ENCODE results near the gene MSX1.

The MSX1 gene

DNA sequence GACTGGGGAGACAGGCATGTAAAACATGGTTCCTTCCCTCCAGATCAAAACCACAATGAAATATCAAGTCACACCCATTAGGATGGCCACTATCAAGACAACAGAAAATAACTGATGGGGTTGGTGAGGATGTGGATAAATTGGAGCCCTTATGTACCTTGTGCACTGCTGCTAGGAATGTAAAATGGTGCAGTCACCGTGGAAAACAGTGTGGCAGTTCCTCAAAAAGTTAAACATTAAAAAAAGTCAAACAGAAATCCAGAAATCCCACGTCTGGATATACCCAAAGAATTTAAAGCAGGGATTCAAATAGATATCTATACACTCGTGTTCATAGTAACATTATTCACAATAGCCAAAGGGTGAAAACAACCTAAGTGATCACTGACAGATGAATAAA, 35.2 kb upstream of the MSX1 start:
- Histone ChIP-seq H3K36me3 (ENCODE audit: control insufficient read depth, low read depth, low read length) (no peaks in the 10 kb centered on the region), H3K4me3 (ENCODE audit: low read length) (no peak overlapping the region), H3K4me1 (ENCODE audit: control insufficient read depth, low read depth, low read length) (no peaks in the 10 kb centered on the region), H3K9me3 (ENCODE audit: control insufficient read depth, low read depth, low read length) (no peaks in the 10 kb centered on the region), H3K27me3 (ENCODE audit: control insufficient read depth, insufficient read depth, low read length) (peaks cover 4% of the 10 kb centered on the region), H3K9ac (ENCODE audit: low read length) (no peak overlapping the region), H3K27ac (ENCODE audit: low read length) (no peak overlapping the region)

DNA sequence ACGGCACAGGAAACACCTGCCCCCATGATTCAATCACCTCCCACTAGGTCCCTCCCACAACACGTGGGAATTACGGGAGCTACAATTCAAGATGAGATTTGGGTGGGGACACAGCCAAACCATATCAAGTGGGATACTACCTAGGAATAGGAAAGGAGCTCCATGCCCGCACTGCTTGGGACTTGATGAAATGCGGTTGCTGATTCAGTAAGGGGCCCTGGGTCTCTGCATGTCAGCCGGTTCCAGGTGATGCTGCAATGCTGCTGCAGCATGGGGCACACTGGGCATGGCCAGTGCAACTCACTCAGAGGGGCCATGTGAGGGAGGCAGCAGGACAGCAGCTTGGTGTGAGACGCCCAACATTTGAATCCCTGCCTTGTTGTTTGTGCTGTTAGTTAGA, 34.0 kb upstream of the MSX1 start:
- no peaks in the 10 kb centered on the region for H3K9me3 ChIP-seq (ENCODE audit: control insufficient read depth, low read depth, low read length)
- H3K27me3 ChIP-seq (ENCODE audit: control insufficient read depth, insufficient read depth, low read length), result peaks cover 4% of the 10 kb centered on the region
- no peak overlapping the region for H3K9ac ChIP-seq (ENCODE audit: low read length)
- no peaks in the 10 kb centered on the region for H3K36me3 ChIP-seq (ENCODE audit: control insufficient read depth, low read depth, low read length)
- H3K27ac ChIP-seq (ENCODE audit: low read length), result no peak overlapping the region
- H3K4me1 ChIP-seq (ENCODE audit: control insufficient read depth, low read depth, low read length), result no peaks in the 10 kb centered on the region
- H3K4me3 ChIP-seq (ENCODE audit: low read length), result no peak overlapping the region

DNA sequence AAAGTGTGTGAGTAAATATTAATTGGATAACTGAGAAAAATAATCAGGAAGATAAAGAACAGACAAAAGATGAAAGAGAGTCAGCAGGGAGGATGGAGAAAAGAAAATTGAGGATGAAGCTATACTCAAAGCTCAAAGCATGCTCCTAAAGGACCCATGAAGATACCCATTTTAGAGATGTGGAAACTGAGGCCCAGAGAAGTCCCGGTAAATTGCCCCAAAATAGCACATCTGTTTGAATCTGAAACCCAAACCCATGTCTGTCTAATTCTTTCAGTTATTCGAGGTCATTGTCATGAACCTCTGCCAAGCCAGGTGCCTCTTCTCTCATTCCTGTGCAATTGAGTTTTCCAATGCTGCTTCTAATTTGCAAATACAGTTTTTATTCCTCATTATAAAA, 29.6 kb upstream of the MSX1 start:
- peaks cover 4% of the 10 kb centered on the region for H3K27me3 ChIP-seq (ENCODE audit: control insufficient read depth, insufficient read depth, low read length)
- no peaks in the 10 kb centered on the region for H3K4me1 ChIP-seq (ENCODE audit: control insufficient read depth, low read depth, low read length)
- H3K4me3 ChIP-seq (ENCODE audit: low read length), result no peak overlapping the region
- H3K27ac ChIP-seq (ENCODE audit: low read length), result no peak overlapping the region
- H3K9me3 ChIP-seq (ENCODE audit: control insufficient read depth, low read depth, low read length), result no peaks in the 10 kb centered on the region
- no peaks in the 10 kb centered on the region for H3K36me3 ChIP-seq (ENCODE audit: control insufficient read depth, low read depth, low read length)
- no peak overlapping the region for H3K9ac ChIP-seq (ENCODE audit: low read length)

DNA sequence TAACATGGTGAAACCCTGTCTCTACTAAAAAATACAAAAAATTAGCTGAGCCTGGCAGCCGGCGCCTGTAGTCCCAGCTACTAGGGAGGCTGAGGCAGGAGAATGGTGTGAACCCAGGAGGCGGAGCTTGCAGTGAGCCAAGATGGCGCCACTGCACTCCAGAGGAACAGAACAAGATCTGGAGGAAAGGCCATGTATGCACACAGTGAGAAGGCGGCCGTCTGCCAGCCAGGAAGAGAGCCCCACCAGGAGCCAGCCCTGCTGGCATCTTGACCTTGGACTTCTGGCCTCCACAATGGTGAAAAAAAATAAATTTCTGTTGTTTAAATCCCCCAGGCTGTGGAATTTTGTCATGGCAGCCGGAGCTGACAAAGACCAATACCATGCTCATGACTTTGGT, 28.2 kb upstream of the MSX1 start:
- no peak overlapping the region for H3K4me3 ChIP-seq (ENCODE audit: low read length)
- H3K4me1 ChIP-seq (ENCODE audit: control insufficient read depth, low read depth, low read length), result no peaks in the 10 kb centered on the region
- H3K36me3 ChIP-seq (ENCODE audit: control insufficient read depth, low read depth, low read length), result no peaks in the 10 kb centered on the region
- no peak overlapping the region for H3K27ac ChIP-seq (ENCODE audit: low read length)
- H3K27me3 ChIP-seq (ENCODE audit: control insufficient read depth, insufficient read depth, low read length), result peaks cover 4% of the 10 kb centered on the region
- H3K9ac ChIP-seq (ENCODE audit: low read length), result no peak overlapping the region
- no peaks in the 10 kb centered on the region for H3K9me3 ChIP-seq (ENCODE audit: control insufficient read depth, low read depth, low read length)

DNA sequence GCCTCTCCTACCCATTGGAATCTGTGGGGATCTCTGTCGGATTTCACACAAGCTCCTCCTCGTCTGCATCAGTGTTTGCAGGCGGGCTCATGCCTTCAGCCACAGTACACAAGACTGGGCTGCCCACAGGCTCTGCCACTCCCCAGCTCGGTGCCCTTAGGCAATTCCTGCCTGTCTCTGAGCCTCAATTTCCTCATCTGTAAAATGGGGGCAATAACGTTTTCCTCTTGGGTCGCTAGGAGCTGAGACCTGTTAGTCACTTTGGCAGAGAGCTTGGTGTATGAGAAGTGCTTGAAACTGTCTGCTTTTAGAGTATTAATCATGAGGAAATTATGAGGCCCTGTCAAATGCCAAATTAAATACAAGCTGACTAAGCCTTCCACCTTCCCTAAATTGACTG, 27.6 kb upstream of the MSX1 start:
- Histone ChIP-seq H3K4me3 (ENCODE audit: low read length) (no peak overlapping the region), H3K36me3 (ENCODE audit: control insufficient read depth, low read depth, low read length) (no peaks in the 10 kb centered on the region), H3K4me1 (ENCODE audit: control insufficient read depth, low read depth, low read length) (no peaks in the 10 kb centered on the region), H3K9ac (ENCODE audit: low read length) (no peak overlapping the region), H3K9me3 (ENCODE audit: control insufficient read depth, low read depth, low read length) (no peaks in the 10 kb centered on the region), H3K27ac (ENCODE audit: low read length) (no peak overlapping the region), H3K27me3 (ENCODE audit: control insufficient read depth, insufficient read depth, low read length) (peaks cover 7% of the 10 kb centered on the region)

DNA sequence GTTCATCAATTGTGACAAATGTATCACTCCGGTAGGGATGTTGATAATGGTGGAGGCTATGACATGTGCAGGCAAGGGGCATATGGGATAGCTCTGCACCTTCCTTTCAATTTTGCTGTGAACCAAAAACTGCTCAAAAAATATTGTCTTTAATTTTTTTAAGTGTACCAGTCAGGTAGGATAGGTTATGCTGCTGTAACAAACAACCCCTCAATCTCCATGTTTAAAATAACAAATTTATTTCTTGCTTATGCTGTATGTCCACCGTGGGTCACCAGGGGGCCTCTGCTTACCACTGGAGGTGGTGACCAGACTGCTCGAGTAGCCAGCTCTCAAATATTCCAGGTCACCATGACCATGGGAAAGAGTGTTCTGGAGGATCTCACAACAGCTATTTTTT, 23.4 kb upstream of the MSX1 start:
- no peaks in the 10 kb centered on the region for H3K4me1 ChIP-seq (ENCODE audit: control insufficient read depth, low read depth, low read length)
- no peaks in the 10 kb centered on the region for H3K36me3 ChIP-seq (ENCODE audit: control insufficient read depth, low read depth, low read length)
- no peak overlapping the region for H3K9ac ChIP-seq (ENCODE audit: low read length)
- H3K4me3 ChIP-seq (ENCODE audit: low read length), result no peak overlapping the region
- H3K27ac ChIP-seq (ENCODE audit: low read length), result no peak overlapping the region
- H3K9me3 ChIP-seq (ENCODE audit: control insufficient read depth, low read depth, low read length), result no peaks in the 10 kb centered on the region
- H3K27me3 ChIP-seq (ENCODE audit: control insufficient read depth, insufficient read depth, low read length), result peaks cover 17% of the 10 kb centered on the region

DNA sequence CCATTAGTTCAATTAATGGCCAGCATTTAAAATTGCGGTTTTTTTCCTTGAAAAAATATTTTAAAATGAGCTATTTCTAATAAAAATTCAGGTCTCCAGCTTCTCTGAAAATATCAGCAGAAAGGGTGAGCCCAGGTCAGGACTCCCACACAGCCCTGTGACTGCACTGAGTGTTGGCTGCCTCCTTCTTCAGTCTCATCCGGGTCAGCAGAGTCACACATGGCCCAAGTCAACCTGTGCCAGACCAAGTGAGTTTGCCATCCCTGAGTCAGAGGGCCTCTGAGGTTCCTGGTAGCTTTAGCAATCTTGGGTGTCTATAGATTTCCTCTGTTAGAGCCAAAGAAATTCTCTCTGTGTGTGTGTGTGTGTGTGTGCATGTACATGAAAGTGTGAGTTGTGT, 22.1 kb upstream of the MSX1 start:
- H3K36me3 ChIP-seq (ENCODE audit: control insufficient read depth, low read depth, low read length), result no peaks in the 10 kb centered on the region
- H3K9ac ChIP-seq (ENCODE audit: low read length), result no peak overlapping the region
- no peak overlapping the region for H3K27ac ChIP-seq (ENCODE audit: low read length)
- no peaks in the 10 kb centered on the region for H3K4me1 ChIP-seq (ENCODE audit: control insufficient read depth, low read depth, low read length)
- H3K4me3 ChIP-seq (ENCODE audit: low read length), result no peak overlapping the region
- no peaks in the 10 kb centered on the region for H3K9me3 ChIP-seq (ENCODE audit: control insufficient read depth, low read depth, low read length)
- H3K27me3 ChIP-seq (ENCODE audit: control insufficient read depth, insufficient read depth, low read length), result peaks cover 18% of the 10 kb centered on the region

DNA sequence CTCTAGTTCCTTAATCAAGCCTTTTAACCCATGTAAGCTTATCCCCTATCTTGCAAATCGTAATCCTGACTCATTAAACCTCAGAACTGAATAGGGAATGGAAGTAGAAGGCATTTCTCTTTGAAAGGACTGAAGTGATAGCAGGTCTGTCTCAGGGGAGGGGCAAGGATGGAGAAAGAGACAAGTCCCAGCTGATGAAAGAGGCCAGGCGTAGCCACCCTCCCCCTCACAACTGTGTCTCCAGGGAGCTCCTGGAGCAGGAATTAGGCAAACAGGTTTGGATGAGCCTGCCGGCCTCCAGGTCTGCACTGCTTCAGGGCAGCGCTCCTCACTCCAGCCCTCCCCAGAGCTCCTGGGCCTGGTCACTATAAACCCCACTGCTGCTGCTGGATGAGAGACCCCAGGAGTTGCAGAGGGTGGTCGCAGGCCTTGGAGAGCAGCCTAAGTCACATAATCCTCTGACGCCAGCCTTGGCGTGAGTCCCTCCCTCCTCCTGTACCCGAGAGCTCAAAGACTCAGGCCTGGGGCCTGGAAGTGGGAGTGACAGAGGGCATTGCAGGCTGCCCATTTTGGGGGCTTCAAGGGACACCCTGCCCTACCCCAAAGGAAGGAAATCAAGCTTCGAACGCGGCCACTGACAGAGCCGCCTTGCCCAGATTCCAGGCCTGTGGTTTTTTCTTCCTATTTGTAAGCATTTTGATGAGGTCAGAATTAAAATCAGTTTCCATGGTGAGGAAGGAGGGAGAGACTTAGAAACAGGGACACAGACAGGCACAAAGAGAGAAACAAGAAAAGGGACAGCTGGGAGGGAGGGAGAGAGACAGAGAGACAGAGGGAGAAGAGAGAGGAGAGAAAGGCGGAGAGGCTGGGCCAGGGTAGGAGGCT, 21.2 kb upstream of the MSX1 start:
- Histone ChIP-seq H3K4me3 (ENCODE audit: low read length) (no peak overlapping the region), H3K36me3 (ENCODE audit: control insufficient read depth, low read depth, low read length) (no peaks in the 10 kb centered on the region), H3K27me3 (ENCODE audit: control insufficient read depth, insufficient read depth, low read length) (peaks cover 27% of the 10 kb centered on the region), H3K4me1 (ENCODE audit: control insufficient read depth, low read depth, low read length) (no peaks in the 10 kb centered on the region), H3K9ac (ENCODE audit: low read length) (no peak overlapping the region), H3K9me3 (ENCODE audit: control insufficient read depth, low read depth, low read length) (no peaks in the 10 kb centered on the region), H3K27ac (ENCODE audit: low read length) (no peak overlapping the region)

DNA sequence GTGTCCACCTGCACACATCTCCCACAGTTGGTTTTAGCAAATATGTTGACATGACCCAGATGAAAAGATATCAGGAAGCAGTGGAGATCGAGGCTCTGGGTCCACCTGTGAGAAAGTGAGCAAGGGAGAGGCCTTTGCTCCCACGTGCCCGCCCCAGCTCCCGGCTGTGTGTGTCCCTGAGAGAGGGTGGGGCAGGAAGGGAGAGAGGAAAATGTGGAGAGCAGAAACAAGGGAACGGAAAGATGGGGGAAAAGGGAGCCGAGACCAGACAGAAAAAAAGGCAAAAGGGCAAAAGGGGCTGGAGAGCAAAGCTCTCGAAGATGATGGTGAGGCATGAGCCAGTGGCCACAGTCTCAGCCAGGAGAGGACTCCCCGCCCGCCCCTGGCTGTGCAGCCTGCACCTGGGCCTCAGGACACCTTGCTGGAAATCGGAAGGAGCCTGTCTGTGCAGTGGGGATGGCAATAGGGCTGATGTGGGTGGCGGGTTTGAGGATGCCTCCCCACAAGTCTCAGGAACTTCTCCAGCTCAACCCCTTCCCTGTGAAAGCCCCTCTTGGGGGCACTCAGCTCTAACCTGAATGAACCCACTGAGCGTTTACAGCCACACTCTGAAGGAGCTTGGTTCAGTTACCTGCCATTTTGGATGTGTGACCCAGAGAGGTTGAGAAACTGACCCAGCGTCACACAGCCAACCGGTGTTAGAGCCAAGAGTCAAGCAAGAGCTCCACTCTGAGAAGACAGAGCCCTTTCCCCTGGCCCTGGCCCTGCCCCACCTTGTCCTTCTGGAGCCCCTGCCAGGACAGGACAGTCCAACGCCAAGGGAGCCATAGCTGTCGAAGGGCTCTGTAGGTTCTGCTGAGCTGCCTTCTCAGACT, 20.3 kb upstream of the MSX1 start:
- no peak overlapping the region for H3K27ac ChIP-seq (ENCODE audit: low read length)
- H3K9ac ChIP-seq (ENCODE audit: low read length), result no peak overlapping the region
- H3K4me1 ChIP-seq (ENCODE audit: control insufficient read depth, low read depth, low read length), result no peaks in the 10 kb centered on the region
- H3K36me3 ChIP-seq (ENCODE audit: control insufficient read depth, low read depth, low read length), result no peaks in the 10 kb centered on the region
- H3K9me3 ChIP-seq (ENCODE audit: control insufficient read depth, low read depth, low read length), result no peaks in the 10 kb centered on the region
- no peak overlapping the region for H3K4me3 ChIP-seq (ENCODE audit: low read length)
- H3K27me3 ChIP-seq (ENCODE audit: control insufficient read depth, insufficient read depth, low read length), result peaks cover 32% of the 10 kb centered on the region

DNA sequence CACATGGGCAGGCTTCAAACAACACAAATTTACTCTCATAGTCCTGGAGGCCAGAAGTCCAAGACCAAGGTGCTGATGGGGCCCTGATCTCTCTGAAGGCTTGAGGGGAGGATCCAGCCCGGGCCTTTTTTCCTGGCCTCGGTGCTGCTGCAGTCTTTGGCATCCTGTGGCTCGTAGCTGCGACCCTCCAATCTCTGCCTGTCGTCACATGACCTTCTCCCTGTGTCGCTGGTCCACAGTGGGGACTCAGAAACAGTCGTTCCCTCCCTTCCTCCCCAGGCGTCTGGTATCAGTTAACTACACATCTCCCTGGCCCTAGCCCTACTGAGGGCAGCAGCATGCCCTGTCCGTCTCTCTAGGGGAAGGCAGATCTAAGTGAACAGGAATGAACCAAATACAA, 19.1 kb upstream of the MSX1 start:
- Histone ChIP-seq H3K4me1 (ENCODE audit: control insufficient read depth, low read depth, low read length) (no peaks in the 10 kb centered on the region), H3K36me3 (ENCODE audit: control insufficient read depth, low read depth, low read length) (no peaks in the 10 kb centered on the region), H3K9me3 (ENCODE audit: control insufficient read depth, low read depth, low read length) (no peaks in the 10 kb centered on the region), H3K27me3 (ENCODE audit: control insufficient read depth, insufficient read depth, low read length) (peaks cover 40% of the 10 kb centered on the region), H3K27ac (ENCODE audit: low read length) (no peak overlapping the region), H3K4me3 (ENCODE audit: low read length) (no peak overlapping the region), H3K9ac (ENCODE audit: low read length) (no peak overlapping the region)

DNA sequence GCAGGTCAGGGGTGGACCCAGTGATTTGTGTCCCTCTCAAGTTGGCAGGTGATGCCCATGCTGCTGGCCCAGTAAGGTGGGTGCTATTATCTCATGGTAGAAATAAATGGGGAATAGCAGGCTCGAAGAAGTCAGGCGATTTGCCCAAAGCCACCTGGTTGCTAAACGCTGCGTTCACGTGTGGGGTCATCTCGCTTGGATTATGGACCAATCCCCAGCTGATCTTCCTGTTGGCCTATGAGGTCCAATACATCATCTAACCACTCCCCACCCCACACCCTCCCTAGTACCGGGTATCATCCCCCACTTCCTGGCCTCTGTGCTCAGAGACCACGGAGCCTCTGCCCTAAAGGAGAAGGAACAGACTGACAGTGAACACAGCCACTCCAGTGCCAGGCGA, 18.3 kb upstream of the MSX1 start:
- H3K4me1 ChIP-seq (ENCODE audit: control insufficient read depth, low read depth, low read length), result no peaks in the 10 kb centered on the region
- no peaks in the 10 kb centered on the region for H3K36me3 ChIP-seq (ENCODE audit: control insufficient read depth, low read depth, low read length)
- no peak overlapping the region for H3K27ac ChIP-seq (ENCODE audit: low read length)
- no peak overlapping the region for H3K4me3 ChIP-seq (ENCODE audit: low read length)
- H3K9me3 ChIP-seq (ENCODE audit: control insufficient read depth, low read depth, low read length), result no peaks in the 10 kb centered on the region
- peaks cover 41% of the 10 kb centered on the region for H3K27me3 ChIP-seq (ENCODE audit: control insufficient read depth, insufficient read depth, low read length)
- no peak overlapping the region for H3K9ac ChIP-seq (ENCODE audit: low read length)
